Neural cell (in vitro differentiated cells): ENCODE measurements around the gene ACR. TPM values are rescaled to one million over a fixed set of nuclear protein-coding genes. Genes with fewer than 3 reads are reported as not detected.

Source experiments
- H2AFZ ChIP-seq: fragments of 200-600, 300-800 bp; sonication (generic), shearing (Covaris generic); 2 replicates; pipeline ENCODE4 v1.6.0; 2014; ENCODE audit warnings: low read depth, mild to moderate bottlenecking, antibody characterized with exemption, low read length, moderate library complexity
- H3F3A ChIP-seq: fragments of 200-600 bp; shearing (Covaris generic); 2 replicates; pipeline ENCODE4 v1.6.1; 2016; ENCODE audit warnings: mild to moderate bottlenecking, moderate library complexity, mixed read lengths, antibody characterized with exemption, low read length; ENCODE audit not compliant: insufficient read depth, poor library complexity, severe bottlenecking
- H3K27ac ChIP-seq: fragments of 200-600, 300-800 bp; sonication (generic), shearing (Covaris generic); 2 replicates; pipeline ENCODE4 v1.5.1; 2014; ENCODE audit warnings: mild to moderate bottlenecking, low read length, moderate library complexity
- H3K27me3 ChIP-seq: fragments of 300-800, 200-600 bp; sonication (generic), shearing (Covaris generic); 2 replicates; pipeline ENCODE4 v1.6.0; 2014; ENCODE audit warnings: mild to moderate bottlenecking, low read depth, low read length, moderate library complexity; ENCODE audit not compliant: insufficient read depth
- H3K36me3 ChIP-seq: fragments of 300-800, 200-600 bp; sonication (generic), shearing (Covaris generic); 2 replicates; pipeline ENCODE4 v1.5.1; 2014; ENCODE audit warnings: mild to moderate bottlenecking, antibody characterized with exemption, low read length, moderate library complexity; ENCODE audit not compliant: insufficient read depth
- H3K4me2 ChIP-seq: fragments of 300-800, 200-600 bp; sonication (generic), shearing (Covaris generic); 2 replicates; pipeline ENCODE4 v1.6.0; 2014; ENCODE audit warnings: mild to moderate bottlenecking, low read length
- H3K4me3 ChIP-seq: fragments of 300-800, 200-600 bp; sonication (generic), shearing (Covaris generic); 2 replicates; pipeline ENCODE4 v1.5.1; 2014; ENCODE audit warnings: mild to moderate bottlenecking, low read length, moderate library complexity
- H3K79me2 ChIP-seq: fragments of 200-600 bp; shearing (Covaris generic); replicated peaks from 2 replicates; pipeline ENCODE4 v1.6.0; 2014; ENCODE audit warnings: mild to moderate bottlenecking, low read length, moderate library complexity; ENCODE audit not compliant: insufficient read depth
- H3K9ac ChIP-seq: fragments of 300-800, 200-600 bp; sonication (generic), shearing (Covaris generic); 2 replicates; pipeline ENCODE4 v1.6.1; 2016; ENCODE audit warnings: mild to moderate bottlenecking, low read length, mixed read lengths
- H3K9me2 ChIP-seq: fragments of 200-600 bp; shearing (Covaris generic); 2 replicates; pipeline ENCODE4 v1.6.1; 2016; ENCODE audit warnings: mild to moderate bottlenecking, low read length, mixed read lengths; ENCODE audit not compliant: insufficient read depth
- H3K9me3 ChIP-seq: fragments of 200-600, 300-800 bp; sonication (generic), shearing (Covaris generic); 2 replicates; pipeline ENCODE4 v1.6.1; 2016; ENCODE audit warnings: mild to moderate bottlenecking, mixed run types, low read length, moderate library complexity, mixed read lengths
- H4K20me1 ChIP-seq: fragments of 200-600 bp; shearing (Covaris generic); 2 replicates; pipeline ENCODE4 v1.6.1; 2016; ENCODE audit warnings: mild to moderate bottlenecking, mixed run types; ENCODE audit not compliant: insufficient read depth
- CTCF ChIP-seq: fragments of 450-650 bp; IDR thresholded peaks from 2 replicates; pipeline ENCODE4 v1.5.1; 2014; ENCODE audit warnings: antibody characterized with exemption, mild to moderate bottlenecking, moderate library complexity; ENCODE audit not compliant: poor library complexity, severe bottlenecking
- EP300 ChIP-seq: fragments of 450-650 bp; conservative IDR thresholded peaks from 2 replicates; pipeline ENCODE4 v1.6.1; 2014; ENCODE audit warnings: antibody characterized with exemption, mild to moderate bottlenecking, moderate library complexity; ENCODE audit not compliant: poor library complexity, severe bottlenecking
- EZH2 ChIP-seq: fragments of 200-600, 300-800 bp; shearing (Covaris generic), sonication (generic); IDR thresholded peaks from 2 replicates; pipeline ENCODE4 v1.6.1; 2014; ENCODE audit warnings: antibody characterized with exemption, low read length, borderline replicate concordance, mild to moderate bottlenecking; ENCODE audit not compliant: insufficient read depth, poor library complexity, severe bottlenecking
- MXI1 ChIP-seq: fragments of 450-650 bp; conservative IDR thresholded peaks from 2 replicates; pipeline ENCODE4 v1.6.1; 2014; ENCODE audit warnings: antibody characterized with exemption, mild to moderate bottlenecking; ENCODE audit not compliant: poor library complexity, severe bottlenecking
- POLR2AphosphoS5 ChIP-seq: IDR thresholded peaks from 2 replicates; pipeline ENCODE4 v1.6.1; 2012
- RAD21 ChIP-seq: fragments of 450-650 bp; conservative IDR thresholded peaks from 2 replicates; pipeline ENCODE4 v1.6.1; 2014; ENCODE audit warnings: antibody characterized with exemption, mild to moderate bottlenecking, moderate library complexity
- REST ChIP-seq: IDR thresholded peaks from 2 replicates; pipeline ENCODE4 v1.6.1; 2012; ENCODE audit warnings: borderline replicate concordance
- SMC3 ChIP-seq: fragments of 450-650 bp; conservative IDR thresholded peaks from 2 replicates; pipeline ENCODE4 v1.6.1; 2014; ENCODE audit warnings: antibody characterized with exemption, mild to moderate bottlenecking, moderate library complexity; ENCODE audit not compliant: poor library complexity
- TAF1 ChIP-seq: IDR thresholded peaks from 2 replicates; pipeline ENCODE4 v1.6.1; 2012; ENCODE audit warnings: low read depth
- polyA plus RNA-seq: library from polyadenylated mRNA; depleted of rRNA; stranded (reverse); fragments of >200 nt; gene quantifications from 2 replicates; pipeline ENCODE4 v1.2.3, GENCODE V29; 2014

The ACR gene
- polyA plus RNA-seq, 1 donor from 2014 or later = not detected

DNA sequence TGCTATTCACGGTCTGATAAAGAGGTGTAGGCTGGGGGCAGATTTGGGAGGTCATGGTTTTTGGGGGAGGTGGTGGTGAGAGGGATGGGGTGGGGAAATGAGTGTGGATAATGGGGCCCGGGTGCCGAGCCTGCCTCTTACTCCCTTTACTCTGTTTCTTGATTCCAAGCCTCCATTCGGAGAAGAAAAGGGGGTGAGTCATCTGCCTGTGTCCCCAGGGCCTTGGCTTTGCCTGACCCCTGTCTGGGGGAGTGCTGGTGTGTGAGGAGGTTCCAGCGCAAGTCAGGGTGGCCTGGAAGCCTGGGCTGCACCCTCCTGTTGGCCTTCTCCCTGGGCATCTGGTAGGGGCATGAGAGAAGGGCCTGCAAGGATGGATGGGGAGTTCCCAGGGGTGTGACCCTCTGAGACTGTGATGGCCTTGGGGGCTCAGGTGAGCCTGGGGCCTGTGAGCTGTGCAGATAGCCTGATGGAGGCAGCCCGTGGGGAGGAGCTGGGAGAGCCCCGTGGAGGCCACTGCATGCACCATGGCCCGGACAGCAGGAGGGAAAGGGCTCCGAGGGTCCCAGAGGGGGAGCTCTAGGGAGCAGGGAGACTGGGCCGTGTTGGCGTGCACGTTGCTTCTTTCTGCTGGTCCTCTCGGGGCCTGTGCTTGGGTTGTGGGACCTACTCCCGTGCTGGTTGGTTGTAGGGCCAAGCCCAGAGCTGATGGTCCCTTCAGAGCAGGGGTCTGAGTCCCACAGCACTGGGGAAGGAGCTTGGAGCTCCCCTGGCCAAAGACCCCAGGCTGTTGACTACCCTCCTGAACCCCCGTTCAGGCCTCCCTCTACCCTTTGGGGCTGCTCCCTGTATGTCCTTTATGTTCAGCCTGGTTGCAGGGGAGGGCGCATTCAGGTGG is 26.3 kb upstream of the ACR start:
- H3K79me2 ChIP-seq = no peaks in the 10 kb centered on the region
- H3K27ac ChIP-seq = no peak overlapping the region
- H3K4me2 ChIP-seq = no peak overlapping the region
- H3K9ac ChIP-seq = no peak overlapping the region
- no peaks in the 10 kb centered on the region for H3F3A ChIP-seq
- no peak overlapping the region for H3K4me3 ChIP-seq
- no peaks in the 10 kb centered on the region for H4K20me1 ChIP-seq
- H3K27me3 ChIP-seq = no peaks in the 10 kb centered on the region
- peaks cover 9% of the 10 kb centered on the region for H3K36me3 ChIP-seq
- no peak overlapping the region for H2AFZ ChIP-seq
- H3K9me3 ChIP-seq = no peaks in the 10 kb centered on the region
- TF ChIP-seq POLR2AphosphoS5 = no peak
- no peak for TF ChIP-seq CTCF
- no peak for TF ChIP-seq RAD21
- no peaks in the 10 kb centered on the region for H3K9me2 ChIP-seq

GRCh38 chr22:50712341-50713007 is 25.5 kb upstream of the ACR start:
- no peaks in the 10 kb centered on the region for H4K20me1 ChIP-seq
- H3K36me3 ChIP-seq = peaks cover 9% of the 10 kb centered on the region
- no peaks in the 10 kb centered on the region for H3K79me2 ChIP-seq
- no peak overlapping the region for H2AFZ ChIP-seq
- H3K4me3 ChIP-seq = no peak overlapping the region
- no peaks in the 10 kb centered on the region for H3F3A ChIP-seq
- H3K9ac ChIP-seq = no peak overlapping the region
- H3K9me3 ChIP-seq = no peaks in the 10 kb centered on the region
- H3K4me2 ChIP-seq = no peak overlapping the region
- no peak overlapping the region for H3K27ac ChIP-seq
- no peaks in the 10 kb centered on the region for H3K9me2 ChIP-seq
- TF ChIP-seq EP300 (no peak), TAF1 (no peak), EZH2 (no peak), REST (no peak), RAD21 (no peak), CTCF (no peak), SMC3 (no peak), MXI1 (no peak), POLR2AphosphoS5 (no peak)
- no peaks in the 10 kb centered on the region for H3K27me3 ChIP-seq
